Keratinocyte (primary cell): ENCODE results near the gene MIA2. TPM values are rescaled to one million over a fixed set of nuclear protein-coding genes. Genes with fewer than 3 reads are reported as not detected.

Experiments used
- DNase-seq: peaks from one replicate; pipeline ENCODE4 v3.0.0-alpha.2; 2011; ENCODE audit warnings: low read depth, missing footprints, low spot score
- FAIRE-seq: peaks from 2 replicates; lab custom pipeline; 2011; peaks lifted over from hg19 to GRCh38; lab: Jason Lieb, UNC
- H2AFZ ChIP-seq: 2 replicates; pipeline ENCODE4 v1.6.0; 2012; ENCODE audit warnings: low read length, control low read depth, inconsistent platforms; ENCODE audit not compliant: control insufficient read depth
- H3K27ac ChIP-seq: 2 replicates; pipeline ENCODE4 v1.5.1; 2011; ENCODE audit warnings: low read length; ENCODE audit not compliant: control insufficient read depth, insufficient read depth
- H3K27me3 ChIP-seq: 3 replicates; pipeline ENCODE4 v1.6.0; 2011; ENCODE audit warnings: low read length; ENCODE audit not compliant: control insufficient read depth, insufficient read depth; ENCODE audit errors: extremely low read depth
- H3K36me3 ChIP-seq, 2 experiments: 2 replicates in 1 of 2; 3 replicates in 1 of 2; pipeline ENCODE4 v1.5.1; 2011; ENCODE audit warnings: low read length in 2 of 2, mild to moderate bottlenecking in 1 of 2; ENCODE audit not compliant: control insufficient read depth in 2 of 2, insufficient read depth in 2 of 2; ENCODE audit errors: extremely low read depth in 1 of 2
- H3K4me1 ChIP-seq: 3 replicates; pipeline ENCODE4 v1.5.1; 2011; ENCODE audit warnings: low read length; ENCODE audit not compliant: control insufficient read depth, insufficient read depth; ENCODE audit errors: extremely low read depth
- H3K4me2 ChIP-seq: 3 replicates; pipeline ENCODE4 v1.6.0; 2011; ENCODE audit warnings: low read depth, low read length; ENCODE audit not compliant: control insufficient read depth, insufficient read depth; ENCODE audit errors: extremely low read depth
- H3K4me3 ChIP-seq, 3 experiments: fragments of 200-600 bp in 1 of 3; sonication (generic) in 1 of 3; 2 replicates in 2 of 3; 3 replicates in 1 of 3; pipeline ENCODE4 v1.5.1; 2011 to 2016; ENCODE audit warnings: low read length in 3 of 3, mild to moderate bottlenecking in 3 of 3, control low read depth in 2 of 3, inconsistent platforms in 1 of 3, low read depth in 1 of 3, mixed read lengths in 1 of 3, mixed run types in 1 of 3, moderate library complexity in 1 of 3; ENCODE audit not compliant: control insufficient read depth in 2 of 3, insufficient read depth in 2 of 3; ENCODE audit errors: extremely low read depth in 1 of 3
- H3K79me2 ChIP-seq: 2 replicates; pipeline ENCODE4 v1.6.0; 2012; ENCODE audit warnings: low read length; ENCODE audit not compliant: control insufficient read depth, insufficient read depth
- H3K9ac ChIP-seq: 3 replicates; pipeline ENCODE4 v1.6.0; 2011; ENCODE audit warnings: low read length; ENCODE audit not compliant: control insufficient read depth, insufficient read depth; ENCODE audit errors: extremely low read depth
- H3K9me1 ChIP-seq: 3 replicates; pipeline ENCODE4 v1.6.0; 2011; ENCODE audit warnings: low read length; ENCODE audit not compliant: control insufficient read depth, insufficient read depth; ENCODE audit errors: extremely low read depth
- H3K9me3 ChIP-seq: 2 replicates; pipeline ENCODE4 v1.5.1; 2012; ENCODE audit warnings: low read depth, low read length; ENCODE audit not compliant: control insufficient read depth
- H4K20me1 ChIP-seq: 3 replicates; pipeline ENCODE4 v1.6.0; 2011; ENCODE audit warnings: low read length; ENCODE audit not compliant: control insufficient read depth, insufficient read depth; ENCODE audit errors: extremely low read depth
- CTCF ChIP-seq, 3 experiments: IDR thresholded peaks in 1 of 3; conservative IDR thresholded peaks in 1 of 3; optimal IDR thresholded peaks in 1 of 3; 2 replicates in 2 of 3; 3 replicates in 1 of 3; pipeline versions ENCODE3 to v1.5.1; 2011; ENCODE audit warnings: low read length in 3 of 3, mild to moderate bottlenecking in 3 of 3, moderate library complexity in 2 of 3, control low read depth in 1 of 3, inconsistent platforms in 1 of 3; ENCODE audit not compliant: insufficient read depth in 2 of 3; ENCODE audit errors: extremely low read depth in 1 of 3
- EZH2 ChIP-seq: IDR thresholded peaks from one replicate; pipeline ENCODE4 v1.6.1; 2012; ENCODE audit warnings: inconsistent platforms, mild to moderate bottlenecking, low read length, moderate library complexity
- dilution Hi-C: fragments of 300-500 bp; cut with MboI; formaldehyde crosslinking; loops from one replicate; pipeline ENCODE4 v1.7.0; 2020; ENCODE audit warnings: low sequenced_read_pairs; ENCODE audit not compliant: extremely low pct_ligation_motif_present
- polyA plus RNA-seq, 5 experiments: library from polyadenylated mRNA; depleted of rRNA in 3 of 5; stranded (reverse) in 3 of 5; stranded (forward) in 1 of 5; unstranded in 1 of 5; fragments of >200 nt; gene quantifications; 1 replicate in 1 of 5; 2 replicates in 3 of 5; 3 replicates in 1 of 5; pipeline versions ENCODE4 v1.2.1 to v1.2.3, GENCODE V29; 2011 to 2012; ENCODE audit warnings: missing spikeins in 2 of 5, low read depth in 1 of 5, low replicate concordance in 1 of 5

Gene MIA2
- polyA plus RNA-seq, 1 donor (not counting 4 experiments of a cell fraction or from before 2014, with no cell fraction given), result 21.9 TPM

- H3K4me2 ChIP-seq, result no peak overlapping the region
- no peak overlapping the region for H3K4me3 ChIP-seq
- no peak for FAIRE-seq
- H3K79me2 ChIP-seq, result peaks cover 4% of the 10 kb centered on the region
- H3K27ac ChIP-seq, result no peak overlapping the region
- no peaks in the 10 kb centered on the region for H3K36me3 ChIP-seq
- no peak overlapping the region for H3K9ac ChIP-seq
- no peaks in the 10 kb centered on the region for H3K9me3 ChIP-seq
- no peaks in the 10 kb centered on the region for H4K20me1 ChIP-seq
- no peaks in the 10 kb centered on the region for H3K4me1 ChIP-seq
- H3K9me1 ChIP-seq, result no peaks in the 10 kb centered on the region
- no peak for DNase-seq
- dilution Hi-C loops, result no loop called here
- TF ChIP-seq CTCF (optimal IDR thresholded peaks at IDR 0.05 in 1 of 3, IDR thresholded peaks at IDR 0.05 in 1 of 3, conservative IDR thresholded peaks at IDR 0.05 in 1 of 3; ENCODE audit: extremely low read depth in 1 of 3, insufficient read depth in 2 of 3, low read length in 3 of 3) (no peak), EZH2 (no peak)
- no peaks in the 10 kb centered on the region for H3K27me3 ChIP-seq
- no peak overlapping the region for H2AFZ ChIP-seq
These were observed 190.1 kb downstream of the MIA2 start for GRCh38 chr14:39423793-39424192.

GRCh38 chr14:39425947-39426346 lies 192.2 kb downstream of the MIA2 start:
- dilution Hi-C loops, result no loop called here
- H3K4me3 ChIP-seq, result no peak overlapping the region
- H3K9me3 ChIP-seq, result no peaks in the 10 kb centered on the region
- no peaks in the 10 kb centered on the region for H3K27me3 ChIP-seq
- peaks cover 4% of the 10 kb centered on the region for H3K4me1 ChIP-seq
- H4K20me1 ChIP-seq, result no peaks in the 10 kb centered on the region
- H3K4me2 ChIP-seq, result no peak overlapping the region
- H3K9ac ChIP-seq, result no peak overlapping the region
- no peak for DNase-seq
- FAIRE-seq, result no peak
- H2AFZ ChIP-seq, result no peak overlapping the region
- no peaks in the 10 kb centered on the region for H3K9me1 ChIP-seq
- H3K79me2 ChIP-seq, result peaks cover 14% of the 10 kb centered on the region
- no peak overlapping the region for H3K27ac ChIP-seq
- no peaks in the 10 kb centered on the region for H3K36me3 ChIP-seq
- TF ChIP-seq CTCF (optimal IDR thresholded peaks at IDR 0.05 in 1 of 3, IDR thresholded peaks at IDR 0.05 in 1 of 3, conservative IDR thresholded peaks at IDR 0.05 in 1 of 3; ENCODE audit: extremely low read depth in 1 of 3, insufficient read depth in 2 of 3, low read length in 3 of 3) (no peak), EZH2 (no peak)
